Neuron (in vitro differentiated cells): ENCODE results near the gene PIEZO2.

Source experiments
- H2AFZ ChIP-seq: one replicate; pipeline ENCODE4 v1.6.1; 2013; ENCODE audit warnings: low read depth, mild to moderate bottlenecking, inconsistent platforms, low read length, moderate library complexity
- H3K27me3 ChIP-seq: one replicate; pipeline ENCODE4 v1.6.1; 2013; ENCODE audit warnings: low read length; ENCODE audit not compliant: insufficient read depth
- H3K36me3 ChIP-seq: one replicate; pipeline ENCODE4 v1.6.1; 2013; ENCODE audit warnings: low read length; ENCODE audit not compliant: insufficient read depth
- H3K4me1 ChIP-seq: one replicate; pipeline ENCODE4 v1.6.1; 2013; ENCODE audit warnings: low read length; ENCODE audit not compliant: insufficient read depth
- H3K4me3 ChIP-seq: 2 replicates; pipeline ENCODE4 v1.5.1; 2013; ENCODE audit warnings: mild to moderate bottlenecking, low read length, moderate library complexity
- H3K9me3 ChIP-seq: one replicate; pipeline ENCODE4 v1.6.1; 2013; ENCODE audit warnings: low read length

Gene PIEZO2

GRCh38 chr18:10979411-10979810, 170.0 kb downstream of the PIEZO2 start:
- no peaks in the 10 kb centered on the region for H3K4me1 ChIP-seq
- no peaks in the 10 kb centered on the region for H3K36me3 ChIP-seq
- H2AFZ ChIP-seq, result no peak overlapping the region
- H3K9me3 ChIP-seq, result peaks cover 2% of the 10 kb centered on the region
- no peak overlapping the region for H3K4me3 ChIP-seq
- no peaks in the 10 kb centered on the region for H3K27me3 ChIP-seq

GRCh38 chr18:10977042-10977441, 172.3 kb downstream of the PIEZO2 start:
- Histone ChIP-seq H3K4me1 (no peaks in the 10 kb centered on the region), H3K36me3 (no peaks in the 10 kb centered on the region), H3K4me3 (no peak overlapping the region), H3K27me3 (no peaks in the 10 kb centered on the region), H2AFZ (no peak overlapping the region), H3K9me3 (no peaks in the 10 kb centered on the region)

- Histone ChIP-seq H3K9me3 (no peaks in the 10 kb centered on the region), H3K36me3 (no peaks in the 10 kb centered on the region), H2AFZ (no peak overlapping the region), H3K4me1 (no peaks in the 10 kb centered on the region), H3K27me3 (no peaks in the 10 kb centered on the region), H3K4me3 (no peak overlapping the region)
Observed at GRCh38 chr18:10973567-10974203, 175.7 kb downstream of the PIEZO2 start.

- H3K9me3 ChIP-seq, result no peaks in the 10 kb centered on the region
- no peaks in the 10 kb centered on the region for H3K36me3 ChIP-seq
- no peak overlapping the region for H3K4me3 ChIP-seq
- H3K4me1 ChIP-seq, result no peaks in the 10 kb centered on the region
- H2AFZ ChIP-seq, result no peak overlapping the region
- no peaks in the 10 kb centered on the region for H3K27me3 ChIP-seq
Observed at GRCh38 chr18:10971717-10972116, 177.7 kb downstream of the PIEZO2 start.

GRCh38 chr18:10965119-10965518, 184.2 kb downstream of the PIEZO2 start:
- H3K27me3 ChIP-seq, result no peaks in the 10 kb centered on the region
- no peaks in the 10 kb centered on the region for H3K4me1 ChIP-seq
- no peaks in the 10 kb centered on the region for H3K36me3 ChIP-seq
- no peaks in the 10 kb centered on the region for H3K9me3 ChIP-seq
- H3K4me3 ChIP-seq, result no peak overlapping the region
- H2AFZ ChIP-seq, result no peak overlapping the region

GRCh38 chr18:10953672-10954071, 195.7 kb downstream of the PIEZO2 start:
- no peaks in the 10 kb centered on the region for H3K9me3 ChIP-seq
- no peaks in the 10 kb centered on the region for H3K4me1 ChIP-seq
- no peak overlapping the region for H2AFZ ChIP-seq
- no peak overlapping the region for H3K4me3 ChIP-seq
- H3K27me3 ChIP-seq, result no peaks in the 10 kb centered on the region
- no peaks in the 10 kb centered on the region for H3K36me3 ChIP-seq

GRCh38 chr18:10951631-10952544, 197.5 kb downstream of the PIEZO2 start:
- Histone ChIP-seq H3K4me3 (no peak overlapping the region), H3K4me1 (no peaks in the 10 kb centered on the region), H3K27me3 (no peaks in the 10 kb centered on the region), H3K36me3 (no peaks in the 10 kb centered on the region), H2AFZ (no peak overlapping the region), H3K9me3 (no peaks in the 10 kb centered on the region)

GRCh38 chr18:10950876-10951630, 198.3 kb downstream of the PIEZO2 start:
- peaks cover 2% of the 10 kb centered on the region for H3K9me3 ChIP-seq
- no peaks in the 10 kb centered on the region for H3K36me3 ChIP-seq
- H3K27me3 ChIP-seq, result no peaks in the 10 kb centered on the region
- no peak overlapping the region for H2AFZ ChIP-seq
- no peak overlapping the region for H3K4me3 ChIP-seq
- no peaks in the 10 kb centered on the region for H3K4me1 ChIP-seq

- H3K36me3 ChIP-seq, result no peaks in the 10 kb centered on the region
- no peak overlapping the region for H3K4me3 ChIP-seq
- H3K4me1 ChIP-seq, result no peaks in the 10 kb centered on the region
- H3K9me3 ChIP-seq, result peaks cover 2% of the 10 kb centered on the region
- no peak overlapping the region for H2AFZ ChIP-seq
- no peaks in the 10 kb centered on the region for H3K27me3 ChIP-seq
Observed at GRCh38 chr18:10950080-10950875, 199.1 kb downstream of the PIEZO2 start.

- H3K27me3 ChIP-seq, result no peaks in the 10 kb centered on the region
- peaks cover 4% of the 10 kb centered on the region for H3K9me3 ChIP-seq
- H3K36me3 ChIP-seq, result no peaks in the 10 kb centered on the region
- H3K4me1 ChIP-seq, result no peaks in the 10 kb centered on the region
- H3K4me3 ChIP-seq, result no peak overlapping the region
- no peak overlapping the region for H2AFZ ChIP-seq
Observed at GRCh38 chr18:10949655-10950054, 199.7 kb downstream of the PIEZO2 start.

- no peak overlapping the region for H3K4me3 ChIP-seq
Observed at GRCh38 chr18:10948421-10948820, 200.9 kb downstream of the PIEZO2 start.

GRCh38 chr18:10946058-10946457, 203.3 kb downstream of the PIEZO2 start:
- Histone ChIP-seq H3K27me3 (no peaks in the 10 kb centered on the region), H3K36me3 (no peaks in the 10 kb centered on the region), H2AFZ (no peak overlapping the region), H3K4me3 (no peak overlapping the region), H3K9me3 (peaks cover 4% of the 10 kb centered on the region), H3K4me1 (no peaks in the 10 kb centered on the region)

More at GRCh38 chr18:10948421-10948820, 200.9 kb downstream of the PIEZO2 start:
- Histone ChIP-seq H3K27me3 (no peaks in the 10 kb centered on the region), H3K36me3 (no peaks in the 10 kb centered on the region), H3K4me1 (no peaks in the 10 kb centered on the region), H3K9me3 (peaks cover 4% of the 10 kb centered on the region), H2AFZ (no peak overlapping the region)
